HPDE6-E6E7 (cell line): ENCODE measurements around the gene VDAC1.
"Not testable (repeated sequence)": the region's sequence is repeated elsewhere in the genome, so short reads cannot be mapped to it uniquely, and the experiment has no call there.

Experiments used
- DNase-seq: peaks from one replicate; pipeline ENCODE4 v3.0.0; 2011; ENCODE audit warnings: missing footprints; ENCODE audit errors: extremely low spot score

VDAC1 gene

GRCh38 chr5:133995341-133995740, 9.4 kb downstream of the VDAC1 start:
- no peak for DNase-seq

- DNase-seq, result no peak
These were observed 9.8 kb downstream of the VDAC1 start for GRCh38 chr5:133994990-133995333.

GRCh38 chr5:133994297-133994989, 10.3 kb downstream of the VDAC1 start:
- no peak for DNase-seq

- DNase-seq, result no peak
These were observed 11.4 kb downstream of the VDAC1 start for GRCh38 chr5:133993185-133993936.

GRCh38 chr5:133992429-133993155, 12.2 kb downstream of the VDAC1 start:
- DNase-seq, result no peak

GRCh38 chr5:133991171-133991910, 13.4 kb downstream of the VDAC1 start:
- no peak for DNase-seq

- no peak for DNase-seq
These were observed 14.4 kb downstream of the VDAC1 start for GRCh38 chr5:133990396-133990795.

- no peak for DNase-seq
These were observed 19.1 kb downstream of the VDAC1 start for GRCh38 chr5:133985540-133986180.

- DNase-seq, result no peak
These were observed 21.1 kb downstream of the VDAC1 start for GRCh38 chr5:133983674-133984073.

GRCh38 chr5:133981714-133982113, 23.1 kb downstream of the VDAC1 start:
- DNase-seq, result no peak

GRCh38 chr5:133980652-133981051, 24.1 kb downstream of the VDAC1 start:
- DNase-seq, result no peak

- DNase-seq, result no peak
These were observed 25.8 kb downstream of the VDAC1 start for GRCh38 chr5:133978943-133979342.

- DNase-seq, result no peak
These were observed 26.9 kb downstream of the VDAC1 start for GRCh38 chr5:133977858-133978257.

GRCh38 chr5:133977161-133977787, 27.5 kb downstream of the VDAC1 start:
- DNase-seq, result no peak

- DNase-seq, result not testable (repeated sequence)
These were observed 29.2 kb downstream of the VDAC1 start for GRCh38 chr5:133975546-133975945.

GRCh38 chr5:133974142-133974541, 30.6 kb downstream of the VDAC1 start:
- no peak for DNase-seq

GRCh38 chr5:133970325-133970909, 34.4 kb downstream of the VDAC1 start:
- no peak for DNase-seq

GRCh38 chr5:133969654-133970324, 35.0 kb downstream of the VDAC1 start:
- no peak for DNase-seq

- peak; percentile 95 for DNase-seq
These were observed 36.4 kb downstream of the VDAC1 start, which contains the start of gene C5orf15 for GRCh38 chr5:133968204-133968980. C5orf15 (minus strand) TSS chr5:133968625; CDS start chr5:133968584, 41 bp downstream.
